ENCODE measurements around the gene TNFRSF9. TPM values are rescaled to one million over a fixed set of nuclear protein-coding genes. Genes with fewer than 3 reads are reported as not detected.

The TNFRSF9 gene
- total and polyA plus RNA-seq, 12 donors, result 0.03 to 0.83 (median 0.13) TPM; not detected in 4

DNA sequence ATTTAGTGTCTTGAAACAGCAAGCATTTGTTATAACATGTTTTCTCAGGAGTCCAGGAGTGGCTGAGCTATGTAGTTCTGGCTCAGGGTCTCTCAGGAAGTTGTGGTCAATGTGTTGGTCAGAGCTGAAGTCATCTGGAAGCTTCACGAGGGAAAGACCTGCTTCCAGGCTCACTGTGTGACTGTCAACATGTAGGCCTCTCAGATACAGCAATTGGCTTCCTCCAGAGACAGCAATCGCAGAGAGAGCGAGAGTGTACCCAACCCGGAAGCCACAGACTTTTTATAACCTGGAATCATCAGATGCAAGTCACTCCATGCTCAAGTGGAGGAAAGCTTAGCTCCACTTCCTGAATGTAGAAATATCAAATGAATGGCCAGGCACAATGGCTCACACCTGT, 40.9 kb downstream of the TNFRSF9 start:
- Histone ChIP-seq H3K4me3 (no peak overlapping the region), H3K36me3 (replicated peaks in 1 of 2) (no peaks in the 10 kb centered on the region), H3K4me1 (replicated peaks in 1 of 2) (no peaks in the 10 kb centered on the region), H3K27me3 (no peaks in the 10 kb centered on the region), H3K27ac (no peak overlapping the region), H3K9me3 (replicated peaks in 1 of 3) (no peaks in the 10 kb centered on the region)
- 70 to 81% (median 77%) methylated on average over 4 of the region's 4 CpGs for WGBS, 4 donors
- intact Hi-C loops (cut with DNase I), result loop anchor here (5.0 to 10.0 kb wide), 2 partner anchors 85 to 232 kb away; no protein-coding TSS in a partner anchor
- no peak for DNase-seq
- TF ChIP-seq POLR2A (IDR thresholded peaks at IDR 0.05) (no peak), CTCF (IDR thresholded peaks at IDR 0.05) (no peak)

- H3K9me3 ChIP-seq (replicated peaks in 1 of 3), result no peaks in the 10 kb centered on the region
- no peak overlapping the region for H3K27ac ChIP-seq
- TF ChIP-seq CTCF (IDR thresholded peaks at IDR 0.05), result no peak
- TF ChIP-seq POLR2A (IDR thresholded peaks at IDR 0.05), result no peak
- no peaks in the 10 kb centered on the region for H3K4me1 ChIP-seq (replicated peaks in 1 of 2)
- H3K4me3 ChIP-seq, result no peak overlapping the region
- no peaks in the 10 kb centered on the region for H3K36me3 ChIP-seq (replicated peaks in 1 of 2)
- intact Hi-C loops (cut with DNase I), result no loop called here
- DNase-seq, result no peak
- 85 to 93% (median 88%) methylated on average over 5 of the region's 5 CpGs for WGBS, 4 donors
- H3K27me3 ChIP-seq, result no peaks in the 10 kb centered on the region
Observed at GRCh38 chr1:7898962-7899361, 41.7 kb downstream of the TNFRSF9 start.

DNA sequence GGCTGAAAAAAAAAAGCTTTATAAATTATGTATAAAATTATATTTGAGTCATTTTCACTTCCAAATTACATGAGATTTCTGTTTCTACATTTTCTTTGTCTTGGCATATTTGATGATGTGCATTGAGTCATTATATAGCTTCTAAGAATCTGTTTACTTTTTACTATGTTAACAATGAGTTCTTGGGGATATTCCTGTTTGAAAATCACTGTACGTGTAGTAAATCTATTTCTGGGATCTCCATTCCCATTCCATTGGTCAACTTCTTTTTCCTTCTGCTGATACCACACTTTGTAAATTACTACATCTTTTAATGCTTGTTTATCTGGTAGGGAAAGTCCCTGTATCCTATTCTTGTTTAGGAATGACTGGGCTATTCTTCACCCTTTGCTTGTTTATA, 43.6 kb downstream of the TNFRSF9 start:
- WGBS, 4 donors, result 64 to 65% (median 65%) methylated on average over 1 of the region's 1 CpG

GRCh38 chr1:7893529-7894180, 47.0 kb downstream of the TNFRSF9 start:
- intact Hi-C loops (cut with DNase I), result no loop called here
- 64 to 71% (median 70%) methylated on average over 13 of the region's 13 CpGs for WGBS, 4 donors
- H3K4me1 ChIP-seq (replicated peaks in 1 of 2), result no peaks in the 10 kb centered on the region
- H3K9me3 ChIP-seq (replicated peaks in 1 of 3), result no peaks in the 10 kb centered on the region
- H3K4me3 ChIP-seq, result no peak overlapping the region
- TF ChIP-seq CTCF (IDR thresholded peaks at IDR 0.05) (no peak), POLR2A (IDR thresholded peaks at IDR 0.05) (no peak)
- DNase-seq, result peak in 5 of 7 donors; percentile 27 to 69 (median 57)
- no peaks in the 10 kb centered on the region for H3K36me3 ChIP-seq (replicated peaks in 1 of 2)
- peaks cover 12% of the 10 kb centered on the region for H3K27me3 ChIP-seq
- H3K27ac ChIP-seq, result no peak overlapping the region

More for the DNA sequence above, 43.6 kb downstream of the TNFRSF9 start:
- no peak overlapping the region for H3K27ac ChIP-seq
- no peak for DNase-seq
- TF ChIP-seq POLR2A (IDR thresholded peaks at IDR 0.05) (no peak), CTCF (IDR thresholded peaks at IDR 0.05) (no peak)
- H3K36me3 ChIP-seq (replicated peaks in 1 of 2), result no peaks in the 10 kb centered on the region
- H3K9me3 ChIP-seq (replicated peaks in 1 of 3), result no peaks in the 10 kb centered on the region
- no peaks in the 10 kb centered on the region for H3K4me1 ChIP-seq (replicated peaks in 1 of 2)
- no peak overlapping the region for H3K4me3 ChIP-seq
- intact Hi-C loops (cut with DNase I), result no loop called here
- no peaks in the 10 kb centered on the region for H3K27me3 ChIP-seq
